SK-N-SH (cell line): ENCODE data around the gene PNLDC1.

ENCODE experiments used
- CTCF ChIP-seq: fragments of 200-600 bp; sonication (generic); IDR thresholded peaks from 2 replicates; pipeline ENCODE4 v1.6.1; 2017; ENCODE audit warnings: antibody characterized with exemption, mild to moderate bottlenecking, moderate library complexity
- FOXM1 ChIP-seq: IDR thresholded peaks from 2 replicates; pipeline ENCODE4 v1.4.0; 2012; ENCODE audit warnings: low read depth, mild to moderate bottlenecking
- GATA2 ChIP-seq: sonication (generic); formaldehyde crosslinking; IDR thresholded peaks from 2 replicates; pipeline ENCODE4 v1.5.0; 2020; ENCODE audit warnings: mild to moderate bottlenecking, missing genetic modification reagents
- JUND ChIP-seq: IDR thresholded peaks from 2 replicates; pipeline ENCODE4 v1.4.0; 2012
- POLR2AphosphoS5 ChIP-seq: IDR thresholded peaks from 2 replicates; pipeline ENCODE4 v1.6.1; 2012; ENCODE audit warnings: low read depth, low read length
- RAD21 ChIP-seq: IDR thresholded peaks from 2 replicates; pipeline ENCODE4 v1.6.1; 2012; ENCODE audit warnings: mild to moderate bottlenecking, low read length

- no peak for TF ChIP-seq CTCF
- TF ChIP-seq GATA2 (CRISPR knock-in tag): no peak
- no peak for TF ChIP-seq POLR2AphosphoS5
- no peak for TF ChIP-seq FOXM1
- TF ChIP-seq RAD21: no peak
- TF ChIP-seq JUND: no peak
Observed at GRCh38 chr6:159832946-159833345, 32.9 kb downstream of the PNLDC1 start.
